OCI-LY7 (cell line): ENCODE measurements around the gene PARD3. TPM values are rescaled to one million over a fixed set of nuclear protein-coding genes. Genes with fewer than 3 reads are reported as not detected.

Source experiments
- BruUV-seq: library from RNA; stranded (reverse); fragments of 400-500 nt; replicated peaks from 2 replicates; lab custom pipeline; 2021; lab: Mats Ljungman, UMichigan
- CTCF ChIA-PET: fragments of 300-600 bp; sonication (Branson Sonifier 250); formaldehyde crosslinking; loops from one replicate; lab custom pipeline; 2022; ENCODE audit warnings: antibody characterized with exemption; ENCODE audit not compliant: unreplicated experiment; lab: Charles Lee
- POLR2A ChIA-PET: fragments of 300-600 bp; sonication (Branson Sonifier 250); formaldehyde crosslinking; loops from one replicate; lab custom pipeline; 2022; ENCODE audit warnings: antibody characterized with exemption; lab: Charles Lee
- DNase-seq: peaks from one replicate; pipeline ENCODE4 v3.0.0-alpha.2; 2015; ENCODE audit warnings: low spot score
- H2AFZ ChIP-seq: fragments of 200-600 bp; sonication (generic), shearing (Covaris generic); 2 replicates; pipeline ENCODE4 v1.6.1; 2014; ENCODE audit warnings: mild to moderate bottlenecking, antibody characterized with exemption, low read length, moderate library complexity
- H3K27ac ChIP-seq: fragments of 200-600 bp; sonication (generic); 2 replicates; pipeline ENCODE4 v1.5.1; 2014; ENCODE audit warnings: mixed run types, low read depth, mild to moderate bottlenecking, moderate library complexity, low read length, inconsistent platforms; ENCODE audit not compliant: poor library complexity, severe bottlenecking
- H3K36me3 ChIP-seq: fragments of 200-600 bp; sonication (generic); 2 replicates; pipeline ENCODE4 v1.6.1; 2014; ENCODE audit warnings: mild to moderate bottlenecking, antibody characterized with exemption, low read length, moderate library complexity, mixed read lengths; ENCODE audit not compliant: insufficient read depth
- H3K4me1 ChIP-seq: fragments of 200-600 bp; sonication (generic); 2 replicates; pipeline ENCODE4 v1.5.1; 2014; ENCODE audit warnings: mild to moderate bottlenecking, low read length; ENCODE audit not compliant: insufficient read depth, poor library complexity, severe bottlenecking
- H3K4me2 ChIP-seq: fragments of 200-600 bp; sonication (generic); 2 replicates; pipeline ENCODE4 v1.6.1; 2014; ENCODE audit warnings: mild to moderate bottlenecking, low read length
- H3K4me3 ChIP-seq: fragments of 200-600 bp; sonication (generic); 2 replicates; pipeline ENCODE4 v1.5.1; 2014; ENCODE audit warnings: mild to moderate bottlenecking, low read depth, low read length; ENCODE audit not compliant: poor library complexity, severe bottlenecking
- H3K79me2 ChIP-seq: fragments of 200-600 bp; sonication (generic); 2 replicates; pipeline ENCODE4 v1.6.1; 2016; ENCODE audit warnings: low read depth, mild to moderate bottlenecking, low read length, moderate library complexity, mixed read lengths; ENCODE audit not compliant: insufficient read depth
- H3K9me2 ChIP-seq: fragments of 200-600 bp; sonication (generic); 2 replicates; pipeline ENCODE4 v1.6.1; 2016; ENCODE audit warnings: mild to moderate bottlenecking, low read length, mixed read lengths; ENCODE audit not compliant: insufficient read depth
- H3K9me3 ChIP-seq: fragments of 200-600 bp; sonication (generic); 2 replicates; pipeline ENCODE4 v1.6.1; 2014; ENCODE audit warnings: mild to moderate bottlenecking, mixed run types, low read length, mixed read lengths
- H4K20me1 ChIP-seq: fragments of 200-600 bp; sonication (generic); 2 replicates; pipeline ENCODE4 v1.6.1; 2014; ENCODE audit warnings: mild to moderate bottlenecking, antibody characterized with exemption, low read length, moderate library complexity, mixed read lengths; ENCODE audit not compliant: insufficient read depth
- CTCF ChIP-seq: fragments of 200-600 bp; sonication (generic); conservative IDR thresholded peaks from 2 replicates; pipeline ENCODE4 v1.5.1; 2014; ENCODE audit warnings: mild to moderate bottlenecking, antibody characterized with exemption, low read length, moderate library complexity, mixed read lengths
- EZH2phosphoT487 ChIP-seq: fragments of 200-600 bp; sonication (generic); IDR thresholded peaks from 2 replicates; pipeline ENCODE4 v1.6.1; 2018; ENCODE audit warnings: low read depth, borderline replicate concordance, mild to moderate bottlenecking, mixed run types, antibody characterized with exemption, low read length, moderate library complexity, mixed read lengths
- intact Hi-C: fragments of 100-400 bp; cut with micrococcal nuclease; formaldehyde crosslinking; loops from one replicate; pipeline ENCODE4 v1.10.0; 2022; ENCODE audit not compliant: unreplicated experiment
- total RNA-seq, 2 experiments: library from RNA; depleted of rRNA in 1 of 2; stranded (reverse); fragments of >200 nt in 1 of 2; shearing (Covaris generic) in 1 of 2; gene quantifications; 2 replicates each; pipeline ENCODE4 v1.2.3, GENCODE V29; 2014 to 2022

The PARD3 gene
- total RNA-seq, 2 experiments from 2014 or later: not detected

GRCh38 chr10:34175121-34175520 is 640.0 kb downstream of the PARD3 start:
- intact Hi-C loops: no loop called here
- H2AFZ ChIP-seq: no peak overlapping the region
- H3K9me2 ChIP-seq: no peaks in the 10 kb centered on the region
- TF ChIP-seq CTCF (no peak), EZH2phosphoT487 (no peak)
- CTCF ChIA-PET: no interaction called here
- BruUV-seq: no TSS peak
- no peaks in the 10 kb centered on the region for H3K9me3 ChIP-seq
- H3K4me1 ChIP-seq: no peaks in the 10 kb centered on the region
- no peak overlapping the region for H3K4me2 ChIP-seq
- no peak for DNase-seq
- H3K4me3 ChIP-seq: no peak overlapping the region
- H3K27ac ChIP-seq: no peak overlapping the region
- H4K20me1 ChIP-seq: no peaks in the 10 kb centered on the region
- H3K36me3 ChIP-seq: no peaks in the 10 kb centered on the region
- no peaks in the 10 kb centered on the region for H3K79me2 ChIP-seq
- POLR2A ChIA-PET: interaction anchor here (1.0 kb wide), 1 partner anchor 10 kb away, joined by 5 read pairs; no protein-coding TSS in a partner anchor

GRCh38 chr10:34172936-34173533 is 642.1 kb downstream of the PARD3 start:
- Histone ChIP-seq H3K9me3 (no peaks in the 10 kb centered on the region), H3K27ac (no peak overlapping the region), H3K4me3 (no peak overlapping the region), H3K79me2 (no peaks in the 10 kb centered on the region), H3K36me3 (no peaks in the 10 kb centered on the region), H2AFZ (no peak overlapping the region), H4K20me1 (no peaks in the 10 kb centered on the region), H3K4me1 (no peaks in the 10 kb centered on the region), H3K9me2 (no peaks in the 10 kb centered on the region), H3K4me2 (no peak overlapping the region)
- ChIA-PET POLR2A (no interaction called here), CTCF (no interaction called here)
- intact Hi-C loops: no loop called here
- DNase-seq: no peak
- TF ChIP-seq CTCF (no peak), EZH2phosphoT487 (no peak)
- no TSS peak for BruUV-seq

- Histone ChIP-seq H3K79me2 (no peaks in the 10 kb centered on the region), H3K4me2 (no peak overlapping the region)
- CTCF ChIA-PET: no interaction called here
These were observed 643.1 kb downstream of the PARD3 start for GRCh38 chr10:34171957-34172527.

More at GRCh38 chr10:34171957-34172527, 643.1 kb downstream of the PARD3 start:
- H3K9me2 ChIP-seq: no peaks in the 10 kb centered on the region
- H2AFZ ChIP-seq: no peak overlapping the region
- TF ChIP-seq EZH2phosphoT487 (no peak), CTCF (no peak)
- DNase-seq: no peak
- no peaks in the 10 kb centered on the region for H3K9me3 ChIP-seq
- H4K20me1 ChIP-seq: no peaks in the 10 kb centered on the region
- intact Hi-C loops: no loop called here
- no peak overlapping the region for H3K4me3 ChIP-seq
- no peaks in the 10 kb centered on the region for H3K36me3 ChIP-seq
- no TSS peak for BruUV-seq
- no peaks in the 10 kb centered on the region for H3K4me1 ChIP-seq
- H3K27ac ChIP-seq: no peak overlapping the region
- POLR2A ChIA-PET: no interaction called here
